Sigmoid colon (tissue), 7 donors: ENCODE results near the gene NOS1AP. TPM values are rescaled to one million over a fixed set of nuclear protein-coding genes. Genes with fewer than 3 reads are reported as not detected.
A peak's percentile ranks its signal among the peaks of the same experiment; 100 is the strongest.
"Not testable (repeated sequence)": the region's sequence is repeated elsewhere in the genome, so short reads cannot be mapped to it uniquely, and the experiment has no call there.

Experiments
- DNase-seq: peaks from one replicate; pipeline ENCODE4 v3.0.0-alpha.2; 2019
- H3K27ac ChIP-seq, 4 donors: fragments of 200-600 bp; sonication (generic); one replicate each; pipeline ENCODE4 v1.5.1; 2016 to 2019; ENCODE audit warnings: mild to moderate bottlenecking in 1 of 4
- H3K27me3 ChIP-seq, 3 donors: fragments of 200-600 bp; sonication (generic); one replicate each; pipeline ENCODE4 v1.5.1; 2019; ENCODE audit warnings: mild to moderate bottlenecking in 1 of 3
- H3K36me3 ChIP-seq, 4 donors: fragments of 200-600 bp; sonication (generic); one replicate each; pipeline ENCODE4 v1.5.1; 2016 to 2019
- H3K4me1 ChIP-seq, 4 donors: fragments of 200-600 bp; sonication (generic); one replicate each; pipeline ENCODE4 v1.5.1; 2017 to 2019
- H3K4me3 ChIP-seq, 4 donors: fragments of 200-600 bp; sonication (generic); one replicate each; pipeline ENCODE4 v1.5.1; 2017 to 2019; ENCODE audit warnings: mild to moderate bottlenecking in 2 of 4, moderate library complexity in 1 of 4
- H3K9me3 ChIP-seq, 4 donors: fragments of 200-600 bp in 3 of 4; sonication (generic) in 3 of 4; one replicate each; pipeline versions ENCODE4 v1.5.1 to v1.6.1; 2013 to 2019
- CTCF ChIP-seq, 4 experiments: fragments of 450-650 bp in 3 of 4; fragments of 200-600 bp in 1 of 4; IDR thresholded peaks; one replicate each; pipeline ENCODE4 v1.5.1; 2016 to 2019; ENCODE audit warnings: antibody characterized with exemption in 4 of 4, mild to moderate bottlenecking in 3 of 4, moderate library complexity in 2 of 4
- EP300 ChIP-seq, 4 donors: sonication (generic); formaldehyde crosslinking; IDR thresholded peaks; one replicate each; pipeline ENCODE4 v1.6.1; 2017; ENCODE audit warnings: antibody characterized with exemption in 4 of 4
- POLR2A ChIP-seq, 2 donors: fragments of 450-650 bp; IDR thresholded peaks; one replicate each; pipeline ENCODE4 v1.6.1; 2016; ENCODE audit warnings: antibody characterized with exemption in 2 of 2, mild to moderate bottlenecking in 2 of 2, moderate library complexity in 2 of 2
- POLR2AphosphoS5 ChIP-seq, 4 donors: sonication (generic); formaldehyde crosslinking; IDR thresholded peaks; one replicate each; pipeline ENCODE4 v1.6.1; 2017; ENCODE audit warnings: antibody characterized with exemption in 4 of 4
- WGBS, 2 donors: extraction: QIAGEN DNeasy Blood & Tissue Kit; methylation state at CpG; one replicate each; pipeline ENCODE4 v1.1.7; 2013; 5-methylcytosine and 5-hydroxymethylcytosine counted together
- intact Hi-C: fragments of 100-400 bp; cut with DNase I; formaldehyde crosslinking; loops from one replicate; pipeline ENCODE4 v1.15.1; 2023
- polyA plus RNA-seq, 3 donors: library from polyadenylated mRNA; stranded (reverse); fragments of 200-250 nt; gene quantifications; one replicate each; pipeline ENCODE4 v1.2.3, GENCODE V29; 2013
- total RNA-seq, 4 donors: library from RNA; depleted of rRNA; stranded (reverse); fragments of >200 nt; gene quantifications; one replicate each; pipeline ENCODE4 v1.1.0, GENCODE V29; 2016
- donor health status: healthy with polysubstance abuse.
- donor health status: Bipolar disorder and iron deficiency.
- donor health status: healthy.

Gene NOS1AP
- total and polyA plus RNA-seq, 7 donors = 1.2 to 11.9 (median 4.6) TPM

GRCh38 chr1:162172311-162173102 lies 103.0 kb downstream of the NOS1AP start:
- TF ChIP-seq CTCF (IDR thresholded peaks at IDR 0.05) (no peak), POLR2AphosphoS5 (IDR thresholded peaks at IDR 0.05) (no peak), EP300 (IDR thresholded peaks at IDR 0.05) (no peak), POLR2A (IDR thresholded peaks at IDR 0.05) (no peak)
- Histone ChIP-seq H3K4me1 (peaks cover 0 to 44% (median 34%) of the 10 kb centered on the region in 4 donors), H3K36me3 (no peaks in the 10 kb centered on the region), H3K9me3 (no peaks in the 10 kb centered on the region), H3K27me3 (no peaks in the 10 kb centered on the region), H3K27ac (no peak overlapping the region), H3K4me3 (no peak overlapping the region)
- 95 to 96% methylated on average over 2 of the region's 2 CpGs for WGBS, 2 donors
- intact Hi-C loops = no loop called here
- DNase-seq = no peak

GRCh38 chr1:162173607-162174006 lies 104.1 kb downstream of the NOS1AP start:
- H3K27ac ChIP-seq, intact Hi-C loops, DNase-seq, H3K4me3 ChIP-seq, H3K27me3 ChIP-seq, H3K36me3 ChIP-seq, H3K9me3 ChIP-seq: not testable (repeated sequence)
- WGBS, 2 donors = 91 to 96% methylated on average over 1 of the region's 1 CpG
- peaks cover 0 to 43% (median 33%) of the 10 kb centered on the region in 4 donors for H3K4me1 ChIP-seq

DNA sequence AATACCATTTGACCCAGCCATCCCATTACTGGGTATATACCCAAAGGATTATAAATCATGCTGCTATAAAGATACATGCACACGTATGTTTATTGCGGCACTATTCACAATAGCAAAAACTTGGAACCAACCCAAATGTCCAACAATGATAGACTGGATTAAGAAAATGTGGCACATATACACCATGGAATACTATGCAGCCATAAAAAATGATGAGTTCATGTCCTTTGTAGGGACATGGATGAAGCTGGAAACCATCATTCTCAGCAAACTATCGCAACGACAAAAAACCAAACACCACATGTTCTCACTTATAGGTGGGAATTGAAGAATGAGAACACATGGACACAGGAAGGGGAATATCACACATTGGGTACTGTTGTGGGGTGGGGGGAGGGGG lies 104.5 kb downstream of the NOS1AP start:
- peaks cover 0 to 42% (median 30%) of the 10 kb centered on the region in 4 donors for H3K4me1 ChIP-seq
- H3K4me3 ChIP-seq, H3K9me3 ChIP-seq, H3K27ac ChIP-seq, intact Hi-C loops, H3K36me3 ChIP-seq, DNase-seq, H3K27me3 ChIP-seq: not testable (repeated sequence)
- 95 to 98% methylated on average over 2 of the region's 4 CpGs for WGBS, 2 donors

DNA sequence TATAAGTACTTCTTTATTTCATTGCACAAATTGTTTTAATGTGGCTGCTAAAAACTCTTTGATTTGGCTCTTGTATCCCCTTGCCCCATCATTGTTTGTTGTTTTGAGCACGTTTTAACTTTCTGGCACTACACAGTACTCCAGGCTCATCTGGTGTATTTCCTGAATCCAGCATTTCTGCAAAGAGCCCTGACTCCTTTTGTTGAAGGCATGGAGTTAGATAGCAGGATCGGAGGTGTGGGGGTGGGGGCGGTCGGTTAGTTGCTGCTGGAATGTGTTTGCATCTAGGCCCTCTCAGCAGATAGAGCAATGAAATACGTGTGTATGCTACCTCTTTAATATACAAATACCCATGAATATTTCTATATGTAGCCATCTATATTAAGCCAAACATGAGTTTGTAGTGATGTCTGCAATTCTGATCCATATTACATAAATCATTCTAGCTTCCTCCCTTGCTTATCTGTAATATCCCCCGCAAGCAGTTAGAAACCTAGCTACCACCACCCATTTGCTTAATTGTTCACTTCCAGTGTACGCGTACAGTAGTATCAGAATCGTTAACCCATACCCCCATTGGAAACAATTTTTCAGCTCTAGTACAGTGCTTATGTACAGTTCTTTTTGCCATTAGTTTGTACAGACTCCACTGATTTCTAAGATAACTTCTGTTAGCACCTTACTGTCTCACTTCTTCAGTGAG lies 106.0 kb downstream of the NOS1AP start:
- Histone ChIP-seq H3K4me1 (peaks cover 0 to 31% (median 28%) of the 10 kb centered on the region in 4 donors), H3K27ac (peak overlapping the region in 1 of 4 donors; percentile 21), H3K4me3 (no peak overlapping the region), H3K9me3 (no peaks in the 10 kb centered on the region), H3K36me3 (no peaks in the 10 kb centered on the region), H3K27me3 (no peaks in the 10 kb centered on the region)
- 78 to 86% methylated on average over 9 of the region's 9 CpGs for WGBS, 2 donors
- no peak for DNase-seq
- intact Hi-C loops = no loop called here
- TF ChIP-seq CTCF (IDR thresholded peaks at IDR 0.05) (no peak), POLR2AphosphoS5 (IDR thresholded peaks at IDR 0.05) (no peak), POLR2A (IDR thresholded peaks at IDR 0.05) (no peak), EP300 (IDR thresholded peaks at IDR 0.05) (no peak)

DNA sequence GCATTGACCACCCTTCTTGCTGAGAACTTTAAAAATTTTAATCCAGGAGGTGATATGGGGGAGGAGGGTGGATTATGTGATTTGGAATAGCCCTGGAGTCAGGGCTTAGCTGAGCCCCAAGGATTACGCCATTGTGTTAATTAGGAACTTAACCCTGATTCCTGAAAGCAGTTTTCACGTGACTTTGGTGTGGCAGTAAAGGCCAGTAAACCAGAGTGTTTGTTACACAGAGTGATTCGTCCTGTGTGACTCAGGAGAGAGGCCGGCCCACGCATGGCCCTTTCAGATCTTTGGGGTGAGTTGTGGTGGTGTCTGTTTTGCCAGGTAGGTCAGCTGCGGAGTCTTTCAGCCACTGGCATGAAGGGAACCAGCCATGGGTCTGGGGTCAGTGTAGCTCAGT lies 107.6 kb downstream of the NOS1AP start:
- Histone ChIP-seq H3K36me3 (no peaks in the 10 kb centered on the region), H3K4me1 (peaks cover 0 to 27% (median 21%) of the 10 kb centered on the region in 4 donors), H3K27me3 (no peaks in the 10 kb centered on the region), H3K9me3 (no peaks in the 10 kb centered on the region), H3K4me3 (no peak overlapping the region), H3K27ac (no peak overlapping the region)
- TF ChIP-seq CTCF (IDR thresholded peaks at IDR 0.05) (no peak), POLR2A (IDR thresholded peaks at IDR 0.05) (no peak), EP300 (IDR thresholded peaks at IDR 0.05) (no peak), POLR2AphosphoS5 (IDR thresholded peaks at IDR 0.05) (no peak)
- intact Hi-C loops = no loop called here
- WGBS, 2 donors = 73 to 83% methylated on average over 6 of the region's 6 CpGs
- DNase-seq = no peak
